Cardiac muscle cell (in vitro differentiated cells and primary cell): ENCODE results near the gene UBE2J1. TPM values are rescaled to one million over a fixed set of nuclear protein-coding genes. Genes with fewer than 3 reads are reported as not detected.

ENCODE experiments used
- DNase-seq, 2 donors: peaks; one replicate each; pipeline versions ENCODE4 v3.0.0 to v3.0.0-alpha.2; 2010 to 2017; ENCODE audit warnings: low read depth in 1 of 2, low spot score in 1 of 2
- H3K27ac ChIP-seq: fragments of 200-600 bp; sonication (generic); 2 replicates; pipeline ENCODE4 v1.5.1; 2016
- H3K27me3 ChIP-seq: fragments of 200-600 bp; sonication (generic); 2 replicates; pipeline ENCODE4 v1.6.0; 2016; ENCODE audit warnings: control low read depth
- H3K36me3 ChIP-seq: fragments of 200-600 bp; sonication (generic); 2 replicates; pipeline ENCODE4 v1.5.1; 2016; ENCODE audit warnings: control low read depth
- H3K4me1 ChIP-seq: fragments of 200-600 bp; sonication (generic); 2 replicates; pipeline ENCODE4 v1.8.1; 2017; ENCODE audit warnings: low read depth, mild to moderate bottlenecking, mixed run types
- H3K4me3 ChIP-seq: fragments of 200-600 bp; sonication (generic); 2 replicates; pipeline ENCODE4 v1.5.1; 2016; ENCODE audit warnings: mild to moderate bottlenecking
- H3K9me3 ChIP-seq: fragments of 200-600 bp; sonication (generic); 2 replicates; pipeline ENCODE4 v1.5.1; 2017; ENCODE audit warnings: low read depth, mild to moderate bottlenecking, control low read depth
- CTCF ChIP-seq: IDR thresholded peaks from 2 replicates; pipeline ENCODE4 v1.5.1; 2012; ENCODE audit warnings: low read depth, mild to moderate bottlenecking, low read length
- polyA plus RNA-seq: library from polyadenylated mRNA; unstranded; fragments of >200 nt; fragmentation: Nextera tagmentation; extraction: Ambion mirVana; gene quantifications from 2 replicates; pipeline ENCODE4 v1.2.1, GENCODE V29; 2016
- total RNA-seq: library from RNA; depleted of rRNA; stranded (reverse); fragments of >200 nt; gene quantifications from 2 replicates; pipeline ENCODE4 v1.2.3, GENCODE V29; 2016

The UBE2J1 gene
- total and polyA plus RNA-seq, 2 experiments from 2014 or later: 17.9 to 28.7 TPM

GRCh38 chr6:89291256-89291819 lies 61.2 kb downstream of the UBE2J1 start:
- DNase-seq: no peak
- Histone ChIP-seq H3K36me3 (no peaks in the 10 kb centered on the region), H3K4me1 (no peaks in the 10 kb centered on the region), H3K27ac (no peak overlapping the region), H3K4me3 (no peak overlapping the region), H3K27me3 (no peaks in the 10 kb centered on the region), H3K9me3 (no peaks in the 10 kb centered on the region)
- no peak for TF ChIP-seq CTCF

DNA sequence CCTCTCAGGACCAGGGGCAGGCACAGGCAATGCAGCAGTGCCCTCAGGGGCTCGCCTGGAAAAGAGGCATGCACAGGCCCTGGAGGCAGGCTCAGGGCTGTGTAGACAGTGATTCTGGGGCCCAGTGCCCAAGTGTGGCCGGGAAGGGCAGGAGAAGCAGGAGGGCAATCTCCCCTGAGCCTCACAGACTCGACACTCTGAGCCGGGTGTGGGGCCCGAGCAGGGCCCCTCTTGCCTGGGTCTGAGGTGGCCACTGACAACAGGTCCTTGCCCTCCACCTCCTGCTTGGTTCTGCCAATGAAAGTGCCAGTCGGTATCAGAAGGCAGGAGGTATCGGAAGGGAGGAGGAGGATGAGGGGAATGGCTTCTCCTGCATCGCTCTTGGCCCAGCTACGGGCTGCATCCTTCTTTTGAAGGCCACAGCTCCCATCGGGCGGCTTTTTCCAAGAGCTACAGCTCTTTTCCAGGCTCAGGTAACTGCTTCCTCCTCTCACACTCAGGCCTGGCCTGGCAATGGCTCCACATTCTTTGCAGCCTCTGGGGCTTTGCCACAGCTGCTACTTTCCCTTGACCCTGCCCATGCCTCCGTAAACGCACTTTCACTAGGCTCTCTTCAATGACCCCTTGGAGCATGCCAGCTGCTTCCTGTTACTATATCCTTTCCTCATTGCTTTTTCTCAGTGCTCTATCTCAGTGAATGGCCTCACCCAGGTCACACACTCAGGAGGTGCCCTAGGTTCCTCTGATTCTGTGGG lies 61.9 kb downstream of the UBE2J1 start:
- no peaks in the 10 kb centered on the region for H3K4me1 ChIP-seq
- TF ChIP-seq CTCF: no peak
- no peaks in the 10 kb centered on the region for H3K36me3 ChIP-seq
- no peak overlapping the region for H3K27ac ChIP-seq
- no peaks in the 10 kb centered on the region for H3K27me3 ChIP-seq
- no peak overlapping the region for H3K4me3 ChIP-seq
- H3K9me3 ChIP-seq: no peaks in the 10 kb centered on the region
- DNase-seq: no peak

- TF ChIP-seq CTCF: no peak
- no peaks in the 10 kb centered on the region for H3K4me1 ChIP-seq
- H3K4me3 ChIP-seq: no peak overlapping the region
- no peak overlapping the region for H3K27ac ChIP-seq
- no peaks in the 10 kb centered on the region for H3K9me3 ChIP-seq
- H3K27me3 ChIP-seq: no peaks in the 10 kb centered on the region
- no peaks in the 10 kb centered on the region for H3K36me3 ChIP-seq
- DNase-seq: no peak
Observed at GRCh38 chr6:89289710-89290109, 62.8 kb downstream of the UBE2J1 start.

DNA sequence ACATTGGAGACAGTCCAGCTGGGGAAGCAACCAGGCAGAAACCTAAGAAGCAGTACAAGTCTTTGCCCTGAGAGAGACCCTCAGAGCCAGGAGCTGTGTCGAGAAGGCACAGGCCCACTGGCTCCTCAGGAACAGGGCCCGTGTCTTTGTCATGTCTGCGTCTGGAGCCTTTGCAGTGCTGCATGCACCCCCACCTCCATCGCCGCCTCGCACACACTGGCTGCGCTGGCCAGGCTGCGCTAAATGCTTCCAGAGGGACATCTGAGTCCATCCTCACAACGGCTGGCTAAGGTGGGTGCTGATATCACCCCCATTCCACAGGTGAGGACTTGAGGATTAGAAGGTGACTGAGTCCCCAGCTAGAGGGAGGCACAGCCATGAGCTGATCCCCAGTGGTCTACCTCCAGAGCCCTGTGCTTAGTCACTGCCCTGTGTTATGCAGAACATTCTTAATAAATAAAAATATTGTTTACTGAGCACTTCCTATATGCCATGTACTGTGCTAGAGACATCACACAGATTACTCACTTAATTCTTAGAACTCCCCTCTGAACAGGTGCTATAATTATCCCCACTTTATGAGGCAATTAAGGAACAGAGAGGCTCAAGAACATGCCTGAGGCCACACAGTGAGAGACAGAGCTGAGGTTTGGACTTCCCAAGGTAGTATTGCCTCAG lies 65.0 kb downstream of the UBE2J1 start:
- Histone ChIP-seq H3K36me3 (no peaks in the 10 kb centered on the region), H3K4me3 (no peak overlapping the region), H3K27ac (no peak overlapping the region), H3K27me3 (no peaks in the 10 kb centered on the region), H3K9me3 (no peaks in the 10 kb centered on the region), H3K4me1 (no peaks in the 10 kb centered on the region)
- TF ChIP-seq CTCF: no peak
- no peak for DNase-seq

GRCh38 chr6:89286516-89286915 lies 66.0 kb downstream of the UBE2J1 start:
- no peak for TF ChIP-seq CTCF
- no peaks in the 10 kb centered on the region for H3K9me3 ChIP-seq
- H3K36me3 ChIP-seq: no peaks in the 10 kb centered on the region
- DNase-seq: no peak
- H3K27ac ChIP-seq: no peak overlapping the region
- no peaks in the 10 kb centered on the region for H3K27me3 ChIP-seq
- no peaks in the 10 kb centered on the region for H3K4me1 ChIP-seq
- H3K4me3 ChIP-seq: no peak overlapping the region
